Neutrophil (primary cell): ENCODE data around the gene FOXN3.

Experiments
- H3K27ac ChIP-seq: fragments of 200-600 bp; sonication (generic); 2 replicates; pipeline ENCODE4 v1.5.1; 2016; ENCODE audit warnings: mild to moderate bottlenecking, moderate library complexity
- H3K27me3 ChIP-seq: fragments of 200-600 bp; sonication (generic); 2 replicates; pipeline ENCODE4 v1.6.0; 2016; ENCODE audit warnings: mild to moderate bottlenecking
- H3K36me3 ChIP-seq: fragments of 200-600 bp; sonication (generic); 2 replicates; pipeline ENCODE4 v1.5.1; 2017
- H3K4me1 ChIP-seq, 2 experiments: fragments of 200-600 bp in 1 of 2; sonication (generic) in 1 of 2; 1 replicate in 1 of 2; 2 replicates in 1 of 2; pipeline versions ENCODE4 v1.5.1 to v1.6.1; 2013 to 2016; ENCODE audit warnings: low read depth in 1 of 2, low read length in 1 of 2, mild to moderate bottlenecking in 1 of 2, moderate library complexity in 1 of 2; ENCODE audit not compliant: control insufficient read depth in 1 of 2, insufficient read depth in 1 of 2
- H3K4me3 ChIP-seq, 2 experiments: fragments of 200-600 bp in 1 of 2; sonication (generic) in 1 of 2; 1 replicate in 1 of 2; 2 replicates in 1 of 2; pipeline ENCODE4 v1.5.1; 2013 to 2016; ENCODE audit warnings: low read depth in 1 of 2, low read length in 1 of 2, mild to moderate bottlenecking in 1 of 2, moderate library complexity in 1 of 2
- H3K9me3 ChIP-seq: fragments of 200-600 bp; sonication (generic); 2 replicates; pipeline ENCODE4 v1.5.1; 2016
- TF ChIP-seq, protein P1 (sequence below): fragments of 200-600 bp; sonication (generic); IDR thresholded peaks from 2 replicates; pipeline ENCODE4 v1.5.1; 2016; ENCODE audit warnings: antibody characterized with exemption

Gene FOXN3

DNA sequence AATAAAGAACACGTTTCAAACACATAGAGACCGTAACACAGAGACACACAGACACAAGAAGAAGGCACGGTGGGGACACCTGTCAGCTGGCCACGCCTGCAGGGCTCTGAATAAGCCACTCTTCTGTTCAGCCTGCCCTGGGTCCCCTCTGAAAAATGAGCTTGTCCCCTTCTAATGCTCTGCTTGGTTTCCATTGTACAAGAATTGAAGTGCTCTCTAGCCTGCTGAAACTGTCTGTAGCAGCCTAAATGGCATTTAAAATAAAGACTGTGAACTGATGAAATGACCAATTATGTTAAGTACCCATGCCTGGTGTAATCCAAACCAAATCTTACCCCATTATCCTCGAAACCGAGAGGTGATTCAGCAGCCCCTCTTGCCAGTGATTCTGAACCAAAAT is 139.8 kb downstream of the FOXN3 start:
- H3K27me3 ChIP-seq = no peaks in the 10 kb centered on the region
- H3K36me3 ChIP-seq = peaks cover 18% of the 10 kb centered on the region
- peaks cover 26 to 31% of the 10 kb centered on the region in 2 experiments for H3K4me1 ChIP-seq
- no peak overlapping the region for H3K4me3 ChIP-seq
- peak overlapping the region; percentile 78 for H3K27ac ChIP-seq
- no peaks in the 10 kb centered on the region for H3K9me3 ChIP-seq
- TF ChIP-seq, protein P1, sequence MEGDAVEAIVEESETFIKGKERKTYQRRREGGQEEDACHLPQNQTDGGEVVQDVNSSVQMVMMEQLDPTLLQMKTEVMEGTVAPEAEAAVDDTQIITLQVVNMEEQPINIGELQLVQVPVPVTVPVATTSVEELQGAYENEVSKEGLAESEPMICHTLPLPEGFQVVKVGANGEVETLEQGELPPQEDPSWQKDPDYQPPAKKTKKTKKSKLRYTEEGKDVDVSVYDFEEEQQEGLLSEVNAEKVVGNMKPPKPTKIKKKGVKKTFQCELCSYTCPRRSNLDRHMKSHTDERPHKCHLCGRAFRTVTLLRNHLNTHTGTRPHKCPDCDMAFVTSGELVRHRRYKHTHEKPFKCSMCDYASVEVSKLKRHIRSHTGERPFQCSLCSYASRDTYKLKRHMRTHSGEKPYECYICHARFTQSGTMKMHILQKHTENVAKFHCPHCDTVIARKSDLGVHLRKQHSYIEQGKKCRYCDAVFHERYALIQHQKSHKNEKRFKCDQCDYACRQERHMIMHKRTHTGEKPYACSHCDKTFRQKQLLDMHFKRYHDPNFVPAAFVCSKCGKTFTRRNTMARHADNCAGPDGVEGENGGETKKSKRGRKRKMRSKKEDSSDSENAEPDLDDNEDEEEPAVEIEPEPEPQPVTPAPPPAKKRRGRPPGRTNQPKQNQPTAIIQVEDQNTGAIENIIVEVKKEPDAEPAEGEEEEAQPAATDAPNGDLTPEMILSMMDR = no peak

DNA sequence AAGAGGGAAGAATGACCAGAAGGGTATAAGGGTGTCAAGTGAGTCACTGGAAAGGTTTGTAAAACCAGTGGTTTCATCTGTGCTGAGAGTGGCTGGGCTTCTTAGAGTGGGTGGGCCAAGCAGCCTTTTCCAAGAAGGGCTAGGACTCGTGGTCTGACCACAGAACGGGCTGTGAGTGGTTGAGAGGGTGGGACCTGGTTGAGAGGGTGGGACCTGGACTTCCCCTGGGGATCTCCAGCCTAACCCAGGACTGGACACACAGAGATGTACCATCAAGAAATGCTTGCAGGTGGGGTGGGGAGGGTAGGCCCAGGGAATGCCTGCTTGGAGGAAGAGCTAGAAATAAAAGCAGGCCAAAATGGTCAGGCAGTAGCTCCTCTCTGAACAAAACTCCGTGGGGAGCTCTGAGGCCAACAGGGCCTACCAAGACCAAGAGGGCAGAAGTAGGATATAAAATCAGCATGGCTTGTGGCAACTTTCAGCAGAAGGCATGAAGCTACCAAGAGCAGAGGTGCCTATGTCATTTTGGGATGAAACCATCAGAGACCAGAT is 140.5 kb downstream of the FOXN3 start:
- Histone ChIP-seq H3K4me3 (no peak overlapping the region), H3K9me3 (no peaks in the 10 kb centered on the region), H3K4me1 (peaks cover 26 to 31% of the 10 kb centered on the region in 2 experiments), H3K27ac (peak overlapping the region; percentile 78), H3K36me3 (peaks cover 18% of the 10 kb centered on the region), H3K27me3 (no peaks in the 10 kb centered on the region)
- TF ChIP-seq, protein P1 = no peak

DNA sequence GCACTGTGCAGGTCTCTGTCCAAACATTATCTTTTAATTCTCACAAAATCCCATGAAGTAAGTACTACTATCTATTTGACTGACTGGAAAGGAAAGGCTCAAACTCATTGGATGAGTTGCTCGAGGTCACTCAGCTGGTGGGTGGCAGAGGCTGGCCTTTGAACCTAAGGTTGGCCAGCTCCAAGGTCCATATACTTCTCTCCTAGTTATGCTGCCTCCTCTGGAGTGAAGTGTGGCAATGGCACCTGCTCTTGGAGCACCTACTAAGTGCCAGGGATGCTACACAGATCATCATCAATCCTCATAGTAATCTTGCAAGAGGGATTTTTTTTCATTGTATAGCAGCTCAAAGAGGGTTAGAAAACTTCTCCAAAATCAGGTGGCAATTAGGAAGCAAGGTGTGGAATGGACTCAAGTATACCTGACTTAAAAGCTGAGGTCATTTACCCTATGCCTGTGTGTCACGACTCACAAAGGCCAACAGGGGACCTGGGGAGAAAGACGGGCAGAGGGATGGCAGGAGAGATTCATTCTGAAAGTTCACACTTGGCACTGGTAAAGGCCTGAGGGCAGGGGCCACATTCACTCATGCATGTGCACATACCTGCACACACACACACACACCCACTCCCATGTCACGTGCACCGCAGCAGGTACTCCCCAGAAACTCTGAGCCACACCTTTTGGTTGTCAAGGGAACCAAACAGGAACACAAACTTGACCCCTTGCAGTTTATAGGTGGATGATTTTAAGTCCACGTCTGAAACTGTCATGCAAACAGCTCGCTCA is 146.4 kb downstream of the FOXN3 start:
- Histone ChIP-seq H3K4me1 (peaks cover 0 to 3% of the 10 kb centered on the region in 2 experiments), H3K27ac (no peak overlapping the region), H3K9me3 (no peaks in the 10 kb centered on the region), H3K27me3 (no peaks in the 10 kb centered on the region), H3K36me3 (peaks cover 7% of the 10 kb centered on the region), H3K4me3 (no peak overlapping the region)
- TF ChIP-seq, protein P1 = no peak

DNA sequence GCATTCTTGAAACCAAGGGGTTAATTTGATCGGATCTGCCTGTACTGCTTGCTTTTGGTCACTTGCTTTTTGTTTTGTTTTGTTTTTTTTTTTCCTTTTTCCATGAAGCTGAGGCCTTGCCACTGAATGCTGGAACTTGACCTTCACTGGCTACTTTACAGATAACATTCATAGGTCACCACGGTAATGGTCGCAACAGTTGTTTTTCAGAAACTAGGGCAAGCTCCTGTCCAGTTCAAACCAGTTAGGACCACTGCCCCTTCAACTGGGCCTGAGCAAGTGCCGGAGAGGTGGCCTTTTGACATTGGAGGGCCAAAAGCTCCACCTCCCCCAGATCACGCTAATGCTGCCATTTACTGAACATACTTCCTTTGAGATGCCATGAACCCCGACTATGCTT is 147.6 kb downstream of the FOXN3 start:
- no peaks in the 10 kb centered on the region for H3K27me3 ChIP-seq
- no peaks in the 10 kb centered on the region for H3K9me3 ChIP-seq
- peaks cover 0 to 3% of the 10 kb centered on the region in 2 experiments for H3K4me1 ChIP-seq
- H3K36me3 ChIP-seq = peaks cover 8% of the 10 kb centered on the region
- TF ChIP-seq, protein P1 = no peak
- no peak overlapping the region for H3K27ac ChIP-seq
- H3K4me3 ChIP-seq = no peak overlapping the region

DNA sequence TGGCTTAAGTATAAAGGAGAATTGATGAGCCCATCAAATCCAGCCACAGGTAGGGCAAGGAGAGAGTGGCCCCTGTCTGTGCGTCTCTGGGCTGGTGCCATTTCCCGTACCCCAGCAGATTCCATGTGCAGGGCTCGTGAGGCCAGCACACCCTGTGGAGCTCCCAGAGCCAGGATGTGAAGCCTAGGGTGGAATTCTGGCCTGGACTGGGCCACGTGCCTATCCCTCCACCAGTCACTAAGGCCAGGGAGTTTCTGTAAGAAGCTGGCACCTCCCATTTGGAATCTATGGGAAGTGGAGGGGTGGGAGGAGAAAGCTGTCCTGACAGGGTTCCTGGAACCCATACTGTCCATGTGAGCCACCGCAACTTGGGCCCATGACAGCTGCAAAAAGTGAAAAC is 148.5 kb downstream of the FOXN3 start:
- H3K9me3 ChIP-seq = no peaks in the 10 kb centered on the region
- H3K27ac ChIP-seq = no peak overlapping the region
- H3K27me3 ChIP-seq = no peaks in the 10 kb centered on the region
- TF ChIP-seq, protein P1 = no peak
- no peak overlapping the region for H3K4me3 ChIP-seq
- H3K36me3 ChIP-seq = peaks cover 10% of the 10 kb centered on the region
- peaks cover 0 to 3% of the 10 kb centered on the region in 2 experiments for H3K4me1 ChIP-seq
